Activated CD8-positive, alpha-beta memory T cell treated with anti-CD3 and anti-CD28 coated beads, Interleukin-2, amount 50 U/mL, for 24 hours (primary cell): ENCODE data around the gene GNLY.
"Not testable (repeated sequence)": the region's sequence is repeated elsewhere in the genome, so short reads cannot be mapped to it uniquely, and the experiment has no call there.

Experiments
- DNase-seq: peaks from one replicate; pipeline ENCODE4 v3.0.0-alpha.2; 2020; ENCODE audit errors: extremely low read depth

GNLY gene

GRCh38 chr2:85710687-85711577, 16.8 kb downstream of the GNLY start:
- DNase-seq, result no peak

GRCh38 chr2:85711578-85712060, 17.5 kb downstream of the GNLY start:
- DNase-seq, result no peak

GRCh38 chr2:85712336-85712735, 18.2 kb downstream of the GNLY start:
- no peak for DNase-seq

GRCh38 chr2:85712849-85713612, 18.9 kb downstream of the GNLY start:
- DNase-seq, result no peak

GRCh38 chr2:85713836-85714235, 19.7 kb downstream of the GNLY start:
- DNase-seq, result no peak

- not testable (repeated sequence) for DNase-seq
Observed at GRCh38 chr2:85714421-85714820, 20.3 kb downstream of the GNLY start.

- DNase-seq, result no peak
Observed at GRCh38 chr2:85714841-85715240, 20.7 kb downstream of the GNLY start.

GRCh38 chr2:85716346-85716914, 22.3 kb downstream of the GNLY start:
- DNase-seq, result no peak

- DNase-seq, result no peak
Observed at GRCh38 chr2:85717308-85718008, 23.3 kb downstream of the GNLY start.

- no peak for DNase-seq
Observed at GRCh38 chr2:85718009-85718391, 23.8 kb downstream of the GNLY start.

GRCh38 chr2:85718885-85719492, 24.8 kb downstream of the GNLY start:
- DNase-seq, result no peak

- DNase-seq, result no peak
Observed at GRCh38 chr2:85719609-85720240, 25.6 kb downstream of the GNLY start.

GRCh38 chr2:85720533-85720932, 26.4 kb downstream of the GNLY start:
- no peak for DNase-seq

GRCh38 chr2:85721641-85722040, 27.5 kb downstream of the GNLY start:
- DNase-seq, result no peak

GRCh38 chr2:85722519-85722918, 28.4 kb downstream of the GNLY start:
- no peak for DNase-seq

GRCh38 chr2:85723707-85724360, 29.7 kb downstream of the GNLY start:
- no peak for DNase-seq

GRCh38 chr2:85724731-85725181, 30.6 kb downstream of the GNLY start:
- DNase-seq, result no peak

- DNase-seq, result no peak
Observed at GRCh38 chr2:85725451-85725850, 31.3 kb downstream of the GNLY start.

GRCh38 chr2:85727798-85728197, 33.6 kb downstream of the GNLY start:
- no peak for DNase-seq

- no peak for DNase-seq
Observed at GRCh38 chr2:85728342-85728741, 34.2 kb downstream of the GNLY start.
